Measurements from ENCODE around the gene SP1. TPM values are rescaled to one million over a fixed set of nuclear protein-coding genes. Genes with fewer than 3 reads are reported as not detected.
"Not testable (repeated sequence)": the region's sequence is repeated elsewhere in the genome, so short reads cannot be mapped to it uniquely, and the experiment has no call there.

Gene SP1
- total RNA-seq, 1 experiment from 2014 or later = 51.7 TPM

- no peak for DNase-seq (ENCODE audit: extremely low read depth, low read depth)
Measured at GRCh38 chr12:53410951-53411350, 31.0 kb downstream of the SP1 start.

DNA sequence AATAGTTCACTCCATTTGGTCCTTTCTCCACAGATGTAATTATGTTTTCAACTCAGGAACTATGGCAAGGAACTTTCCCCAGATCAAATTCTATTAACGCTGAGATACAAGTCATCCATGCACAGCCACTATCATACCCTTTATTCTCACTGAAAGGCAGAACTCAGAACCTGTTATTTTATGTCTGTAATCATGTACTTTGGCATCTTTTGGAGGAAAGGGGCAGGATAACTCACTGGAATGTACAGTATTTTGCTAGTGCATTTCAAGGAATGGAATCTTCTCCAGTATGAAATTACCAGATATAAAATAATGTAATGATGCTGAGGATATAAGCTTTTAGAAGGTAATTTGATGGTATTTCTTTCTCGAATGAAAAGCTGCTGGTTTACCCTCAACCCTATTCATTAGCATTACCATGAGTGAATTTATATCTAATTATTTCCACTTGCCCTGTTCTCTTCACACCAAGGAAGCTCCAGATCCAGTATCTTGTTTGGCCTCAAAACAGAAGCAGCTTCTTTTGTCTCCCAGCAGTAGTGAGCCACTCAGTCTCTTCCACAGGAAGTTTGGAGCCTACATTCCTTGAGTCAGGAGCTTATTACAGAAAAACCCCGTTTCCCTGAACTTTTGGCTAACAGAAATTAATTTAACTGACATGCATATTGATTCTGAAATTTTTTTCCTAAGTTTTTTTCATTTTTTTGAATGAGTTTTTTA lies 33.7 kb downstream of the SP1 start:
- DNase-seq (ENCODE audit: extremely low read depth, low read depth) = no peak

GRCh38 chr12:53414756-53415417 lies 34.9 kb downstream of the SP1 start:
- no peak for DNase-seq (ENCODE audit: extremely low read depth, low read depth)

GRCh38 chr12:53415752-53416389 lies 35.9 kb downstream of the SP1 start:
- not testable (repeated sequence) for DNase-seq (ENCODE audit: extremely low read depth, low read depth)

- not testable (repeated sequence) for DNase-seq (ENCODE audit: extremely low read depth, low read depth)
Measured at GRCh38 chr12:53417291-53417816, 37.4 kb downstream of the SP1 start.

GRCh38 chr12:53418221-53418620 lies 38.2 kb downstream of the SP1 start:
- no peak for DNase-seq (ENCODE audit: extremely low read depth, low read depth)

GRCh38 chr12:53419756-53420155 lies 39.8 kb downstream of the SP1 start:
- no peak for DNase-seq (ENCODE audit: extremely low read depth, low read depth)

DNA sequence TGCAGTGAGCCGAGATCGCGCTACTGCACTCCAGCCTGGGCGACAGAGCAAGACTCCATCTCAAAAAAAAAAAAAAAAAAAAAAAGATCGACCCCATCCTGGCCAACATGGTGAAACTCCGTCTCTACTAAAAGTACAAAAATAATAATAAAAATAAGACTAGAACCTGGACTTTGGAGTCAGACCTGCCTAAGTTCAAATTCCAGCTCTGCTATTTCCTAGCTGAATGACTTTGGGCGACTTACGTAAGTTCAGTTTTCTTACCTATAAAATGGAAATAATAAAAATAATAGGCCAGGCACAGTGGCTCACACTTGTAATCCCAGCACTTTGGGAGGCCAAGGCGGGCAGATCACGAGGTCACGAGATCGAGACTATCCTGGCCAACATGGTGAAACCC lies 42.3 kb downstream of the SP1 start:
- DNase-seq (ENCODE audit: extremely low read depth, low read depth) = not testable (repeated sequence)

- DNase-seq (ENCODE audit: extremely low read depth, low read depth) = no peak
Measured at GRCh38 chr12:53423597-53423996, 43.6 kb downstream of the SP1 start, which contains the start of gene AMHR2. Gene AMHR2, plus strand, starts transcription at chr12:53423855. Its CDS starts 80 bp downstream, at chr12:53423935.

DNA sequence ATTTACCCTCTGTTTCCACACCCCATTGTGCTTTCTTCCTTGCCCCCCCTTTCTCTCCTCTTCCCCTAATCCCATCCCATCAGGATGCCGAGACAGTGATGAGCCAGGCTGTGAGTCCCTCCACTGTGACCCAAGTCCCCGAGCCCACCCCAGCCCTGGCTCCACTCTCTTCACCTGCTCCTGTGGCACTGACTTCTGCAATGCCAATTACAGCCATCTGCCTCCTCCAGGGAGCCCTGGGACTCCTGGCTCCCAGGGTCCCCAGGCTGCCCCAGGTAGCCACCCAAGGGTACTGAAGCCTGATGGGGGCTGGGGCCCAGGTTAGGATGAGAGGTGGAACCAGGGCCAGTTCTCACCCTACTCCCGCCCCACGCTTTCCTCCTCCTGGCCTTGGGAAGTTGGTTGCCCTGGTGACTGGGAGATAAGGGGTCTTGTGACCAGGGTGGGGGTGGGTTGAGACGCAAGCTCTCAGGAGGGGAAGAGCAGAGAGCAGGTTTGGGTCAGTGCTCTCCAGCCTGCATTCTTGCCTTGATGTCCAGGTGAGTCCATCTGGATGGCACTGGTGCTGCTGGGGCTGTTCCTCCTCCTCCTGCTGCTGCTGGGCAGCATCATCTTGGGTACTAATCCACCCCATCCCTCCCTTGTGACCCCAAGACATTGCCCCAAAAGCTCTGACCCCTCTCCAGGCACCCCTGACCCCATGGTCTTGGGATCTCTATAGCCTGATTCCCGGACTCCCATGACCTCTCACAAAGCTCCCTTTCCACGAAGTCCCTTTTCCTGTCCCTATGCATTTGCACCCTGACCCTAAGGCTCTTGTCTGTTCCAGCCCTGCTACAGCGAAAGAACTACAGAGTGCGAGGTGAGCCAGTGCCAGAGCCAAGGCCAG lies 44.9 kb downstream of the SP1 start:
- no peak for DNase-seq (ENCODE audit: extremely low read depth, low read depth)

DNA sequence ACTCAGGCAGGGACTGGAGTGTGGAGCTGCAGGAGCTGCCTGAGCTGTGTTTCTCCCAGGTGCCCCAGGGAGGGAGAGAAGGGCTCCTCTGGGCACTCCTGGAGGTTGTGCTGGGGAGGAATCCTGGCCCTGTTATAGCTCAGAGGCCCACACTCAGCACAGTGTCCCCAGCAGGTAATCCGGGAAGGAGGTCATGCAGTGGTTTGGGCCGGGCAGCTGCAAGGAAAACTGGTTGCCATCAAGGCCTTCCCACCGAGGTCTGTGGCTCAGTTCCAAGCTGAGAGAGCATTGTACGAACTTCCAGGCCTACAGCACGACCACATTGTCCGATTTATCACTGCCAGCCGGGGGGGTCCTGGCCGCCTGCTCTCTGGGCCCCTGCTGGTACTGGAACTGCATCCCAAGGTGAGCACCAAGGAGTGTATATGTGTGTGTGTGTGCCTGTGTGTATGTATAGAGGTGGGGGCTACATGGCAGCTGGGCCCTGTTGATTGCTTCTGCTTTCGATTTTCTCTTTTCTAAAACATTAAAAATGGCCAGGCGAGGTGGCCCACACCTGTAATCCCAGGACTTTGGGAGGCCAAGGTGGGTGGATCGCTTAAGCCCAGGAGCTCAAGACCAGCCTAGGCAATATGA lies 45.7 kb downstream of the SP1 start:
- no peak for DNase-seq (ENCODE audit: extremely low read depth, low read depth)

DNA sequence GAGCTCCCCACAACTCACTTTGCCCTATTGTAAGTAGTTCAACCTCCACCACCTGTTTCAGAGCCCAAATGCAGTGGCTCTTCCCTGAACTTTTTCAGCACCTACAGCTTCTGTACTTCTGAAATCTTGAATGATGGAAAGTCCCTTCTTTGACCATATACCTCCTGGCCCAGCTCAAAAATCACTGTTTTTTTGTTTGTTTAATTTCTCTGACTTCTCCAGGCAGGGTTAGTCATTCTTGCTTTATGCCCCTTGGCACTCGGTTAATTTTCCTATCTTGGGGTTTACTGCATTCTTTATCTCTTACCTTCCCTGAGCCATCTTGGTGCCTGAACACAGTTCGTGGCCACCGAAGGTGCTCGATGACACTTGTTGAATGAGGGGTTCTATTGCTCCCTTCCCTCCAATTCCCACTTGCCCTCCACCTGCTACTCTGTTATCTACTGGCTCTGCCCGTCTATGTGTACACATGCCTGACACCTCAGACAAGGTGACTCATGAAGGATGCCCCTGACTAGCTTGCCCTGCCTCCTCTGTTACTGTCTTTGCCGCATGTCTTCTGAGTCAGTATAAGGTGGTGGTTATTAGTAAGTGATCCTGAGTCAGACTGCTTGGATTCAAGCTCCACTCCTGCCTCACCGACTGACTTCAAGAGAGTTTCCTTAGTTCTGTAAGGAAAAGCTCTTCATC lies 48.1 kb downstream of the SP1 start:
- DNase-seq (ENCODE audit: extremely low read depth, low read depth) = no peak

DNA sequence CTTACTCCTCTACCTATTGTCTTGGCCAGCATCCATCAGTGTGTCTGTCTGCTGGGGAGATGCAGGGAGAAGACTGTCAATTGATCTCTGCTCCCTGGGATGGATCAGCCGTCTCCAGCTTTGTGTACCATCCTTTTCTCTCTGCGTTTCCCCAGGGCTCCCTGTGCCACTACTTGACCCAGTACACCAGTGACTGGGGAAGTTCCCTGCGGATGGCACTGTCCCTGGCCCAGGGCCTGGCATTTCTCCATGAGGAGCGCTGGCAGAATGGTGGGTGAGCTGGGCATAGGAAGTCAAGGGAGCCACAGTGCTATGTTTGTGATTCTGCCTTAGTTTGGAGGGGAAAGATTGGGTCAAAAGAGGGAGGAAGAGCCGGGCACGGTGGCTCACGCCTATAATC lies 48.8 kb downstream of the SP1 start:
- no peak for DNase-seq (ENCODE audit: extremely low read depth, low read depth)

DNA sequence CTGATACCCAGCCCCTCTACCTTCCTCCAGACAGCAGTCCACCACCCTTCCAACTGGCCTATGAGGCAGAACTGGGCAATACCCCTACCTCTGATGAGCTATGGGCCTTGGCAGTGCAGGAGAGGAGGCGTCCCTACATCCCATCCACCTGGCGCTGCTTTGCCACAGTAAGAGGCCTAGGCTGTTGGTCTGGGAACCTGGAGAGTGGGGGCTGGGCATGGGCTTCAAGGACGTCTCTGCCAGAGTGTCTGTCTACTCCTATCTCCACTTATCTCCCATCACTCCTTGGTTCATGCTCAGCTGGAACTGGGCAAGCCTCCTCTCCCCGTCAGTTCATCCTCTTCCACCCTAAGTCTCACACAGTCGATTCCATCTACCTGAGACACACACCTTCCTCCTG lies 50.1 kb downstream of the SP1 start:
- no peak for DNase-seq (ENCODE audit: extremely low read depth, low read depth)

GRCh38 chr12:53431187-53431586 lies 51.2 kb downstream of the SP1 start:
- no peak for DNase-seq (ENCODE audit: extremely low read depth, low read depth)

DNA sequence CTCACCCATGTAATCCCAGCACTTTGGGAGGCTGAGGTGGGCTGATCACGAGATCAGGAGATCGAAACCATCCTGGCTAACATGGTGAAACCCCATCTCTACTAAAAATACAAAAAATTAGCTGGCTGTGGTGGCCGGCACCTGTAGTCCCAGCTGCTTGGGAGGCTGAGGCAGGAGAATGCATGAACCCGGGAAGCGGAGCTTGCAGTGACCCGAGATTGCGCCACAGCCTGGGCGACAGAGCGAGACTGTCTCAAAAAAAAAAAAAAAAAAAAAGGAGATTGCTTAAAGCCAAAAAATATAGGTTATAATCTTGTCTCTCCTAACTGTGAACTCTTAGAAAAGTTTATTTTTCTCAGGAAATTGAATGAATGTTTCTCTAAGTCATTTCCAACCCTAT lies 55.4 kb downstream of the SP1 start:
- not testable (repeated sequence) for DNase-seq (ENCODE audit: extremely low read depth, low read depth)

DNA sequence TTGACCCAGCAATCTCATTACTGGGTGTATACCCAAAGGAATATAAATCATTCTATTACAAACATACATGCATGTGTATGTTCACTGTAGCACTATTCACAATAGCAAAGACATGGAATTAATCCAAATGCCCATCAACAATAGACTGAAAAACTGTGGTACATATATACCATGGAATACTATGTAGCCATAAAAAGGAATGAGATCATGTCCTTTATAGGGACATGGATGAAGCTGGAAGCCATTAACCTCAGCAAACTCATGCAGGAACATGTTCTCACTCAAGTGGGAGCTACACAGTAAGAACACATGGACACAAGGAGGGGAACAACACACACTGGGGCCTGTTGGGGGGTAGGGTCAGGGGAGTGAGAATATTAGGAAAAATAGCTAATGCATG lies 59.6 kb downstream of the SP1 start:
- DNase-seq (ENCODE audit: extremely low read depth, low read depth) = not testable (repeated sequence)

GRCh38 chr12:53441040-53441833 lies 61.3 kb downstream of the SP1 start, which contains the start of gene PRR13:
Gene PRR13, plus strand, starts transcription at chr12:53441734. Its CDS starts 981 bp downstream, at chr12:53442715.
- peak; percentile 100 for DNase-seq (ENCODE audit: extremely low read depth, low read depth)

Measured in NCI-H460 (cell line).